OCI-LY1 (cell line): Measurements from ENCODE around the gene MCHR1.

Experiments used
- EZH2 ChIP-seq: fragments of 200-600 bp; sonication (generic), shearing (Covaris generic); IDR thresholded peaks from 2 replicates; pipeline ENCODE4 v1.8.0; 2017; ENCODE audit warnings: borderline replicate concordance, mixed run types, mild to moderate bottlenecking, antibody characterized with exemption, low read length, moderate library complexity, mixed read lengths
- TF ChIP-seq, protein P1 (sequence below): fragments of 200-600 bp; sonication (generic), shearing (Covaris generic); IDR thresholded peaks from 2 replicates; pipeline ENCODE4 v1.5.1; 2017; ENCODE audit warnings: mild to moderate bottlenecking, antibody characterized with exemption, low read length, moderate library complexity, mixed read lengths

DNA sequence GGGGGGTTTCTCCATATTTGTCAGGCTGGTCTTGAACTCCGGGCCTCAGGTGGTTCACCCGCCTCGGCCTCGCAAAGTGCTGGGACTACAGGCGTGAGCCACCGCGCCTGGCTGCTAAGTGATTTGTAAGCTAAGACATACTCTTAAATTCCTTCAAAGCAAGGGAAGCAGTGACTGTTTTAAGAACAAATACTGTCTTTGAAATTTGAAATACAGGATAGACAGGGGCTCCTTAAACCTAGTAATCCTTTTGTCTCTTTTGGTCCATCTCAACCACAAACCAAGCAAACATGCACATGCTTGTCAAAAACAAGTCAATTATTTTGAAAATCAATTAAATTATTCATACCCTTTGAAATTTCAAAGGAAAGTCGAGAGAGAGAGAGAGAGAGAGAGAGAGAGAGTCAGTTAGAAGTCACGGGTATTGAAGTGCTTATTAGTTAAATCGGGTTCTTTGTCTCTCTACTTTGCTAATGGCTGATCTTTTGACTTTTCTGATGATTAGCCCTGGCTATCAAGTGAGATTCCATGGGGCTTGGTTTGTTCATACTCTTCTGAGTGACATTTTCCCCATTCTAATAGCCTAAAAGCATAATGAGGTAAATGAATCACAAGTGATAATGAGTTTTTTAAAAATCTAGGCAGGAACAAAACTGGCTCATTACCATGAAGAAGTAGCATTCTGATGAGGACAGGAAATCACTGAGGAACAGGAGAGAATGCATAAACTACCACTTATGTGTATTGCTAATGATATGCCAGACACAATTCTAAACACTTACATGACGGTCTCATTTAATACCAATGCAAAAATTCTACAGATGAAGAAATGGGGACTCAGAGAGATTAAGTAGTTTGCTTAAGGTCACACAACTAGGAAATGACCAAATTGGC is 48.0 kb downstream of the MCHR1 start:
- TF ChIP-seq, protein P1, sequence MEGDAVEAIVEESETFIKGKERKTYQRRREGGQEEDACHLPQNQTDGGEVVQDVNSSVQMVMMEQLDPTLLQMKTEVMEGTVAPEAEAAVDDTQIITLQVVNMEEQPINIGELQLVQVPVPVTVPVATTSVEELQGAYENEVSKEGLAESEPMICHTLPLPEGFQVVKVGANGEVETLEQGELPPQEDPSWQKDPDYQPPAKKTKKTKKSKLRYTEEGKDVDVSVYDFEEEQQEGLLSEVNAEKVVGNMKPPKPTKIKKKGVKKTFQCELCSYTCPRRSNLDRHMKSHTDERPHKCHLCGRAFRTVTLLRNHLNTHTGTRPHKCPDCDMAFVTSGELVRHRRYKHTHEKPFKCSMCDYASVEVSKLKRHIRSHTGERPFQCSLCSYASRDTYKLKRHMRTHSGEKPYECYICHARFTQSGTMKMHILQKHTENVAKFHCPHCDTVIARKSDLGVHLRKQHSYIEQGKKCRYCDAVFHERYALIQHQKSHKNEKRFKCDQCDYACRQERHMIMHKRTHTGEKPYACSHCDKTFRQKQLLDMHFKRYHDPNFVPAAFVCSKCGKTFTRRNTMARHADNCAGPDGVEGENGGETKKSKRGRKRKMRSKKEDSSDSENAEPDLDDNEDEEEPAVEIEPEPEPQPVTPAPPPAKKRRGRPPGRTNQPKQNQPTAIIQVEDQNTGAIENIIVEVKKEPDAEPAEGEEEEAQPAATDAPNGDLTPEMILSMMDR, result no peak
- no peak for TF ChIP-seq EZH2
